ENCODE results near the gene ARG1. TPM values are rescaled to one million over a fixed set of nuclear protein-coding genes. Genes with fewer than 3 reads are reported as not detected.
"Not testable (repeated sequence)": the region's sequence is repeated elsewhere in the genome, so short reads cannot be mapped to it uniquely, and the experiment has no call there.

ARG1 gene
- polyA plus RNA-seq, 1 donor from 2014 or later, result not detected

DNA sequence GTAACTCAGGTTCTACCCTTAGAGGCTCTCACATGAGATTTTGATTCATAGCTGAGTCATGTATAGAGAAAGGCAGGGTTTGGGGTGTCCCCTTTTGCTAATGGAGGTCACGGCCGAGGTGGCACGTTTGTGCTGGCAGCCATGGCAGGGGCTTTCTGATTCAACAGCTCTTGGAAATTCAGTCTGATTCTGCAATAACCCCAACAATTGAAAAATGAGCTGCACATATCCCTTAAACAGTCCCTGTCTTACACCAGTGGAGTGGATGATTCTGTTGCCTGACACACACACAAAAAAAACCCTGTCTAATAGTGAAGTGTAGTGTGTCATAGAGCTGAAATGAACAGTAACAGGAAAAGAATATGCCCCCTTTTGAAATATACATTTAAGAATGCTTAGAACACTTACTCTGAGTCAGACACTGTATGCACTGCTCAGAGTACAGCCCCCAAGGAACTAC lies 40.4 kb upstream of the ARG1 start:
- no peak overlapping the region for H2AFZ ChIP-seq (ENCODE audit: low read depth, low read length)
- H3K4me3 ChIP-seq (ENCODE audit: low read length), result no peak overlapping the region
- no peaks in the 10 kb centered on the region for H3K9me2 ChIP-seq (ENCODE audit: insufficient read depth, low read length)
- H3F3A ChIP-seq (ENCODE audit: insufficient read depth, low read length, poor library complexity, severe bottlenecking), result no peaks in the 10 kb centered on the region
- H4K20me1 ChIP-seq (ENCODE audit: insufficient read depth), result no peaks in the 10 kb centered on the region
- no peaks in the 10 kb centered on the region for H3K9me3 ChIP-seq (ENCODE audit: low read length)
- H3K79me2 ChIP-seq (replicated peaks; ENCODE audit: insufficient read depth, low read length), result no peaks in the 10 kb centered on the region
- H3K27ac ChIP-seq (ENCODE audit: low read length), result no peak overlapping the region
- TF ChIP-seq MXI1 (conservative IDR thresholded peaks at IDR 0.05; ENCODE audit: poor library complexity, severe bottlenecking) (no peak), RAD21 (conservative IDR thresholded peaks at IDR 0.05) (no peak), TAF1 (IDR thresholded peaks at IDR 0.05; ENCODE audit: low read depth) (no peak), EZH2 (IDR thresholded peaks at IDR 0.05; ENCODE audit: borderline replicate concordance, insufficient read depth, low read length, poor library complexity, severe bottlenecking) (no peak), POLR2AphosphoS5 (IDR thresholded peaks at IDR 0.05) (no peak), EP300 (conservative IDR thresholded peaks at IDR 0.05; ENCODE audit: poor library complexity, severe bottlenecking) (no peak), SMC3 (conservative IDR thresholded peaks at IDR 0.05; ENCODE audit: poor library complexity) (no peak)
- TF ChIP-seq, protein P1, sequence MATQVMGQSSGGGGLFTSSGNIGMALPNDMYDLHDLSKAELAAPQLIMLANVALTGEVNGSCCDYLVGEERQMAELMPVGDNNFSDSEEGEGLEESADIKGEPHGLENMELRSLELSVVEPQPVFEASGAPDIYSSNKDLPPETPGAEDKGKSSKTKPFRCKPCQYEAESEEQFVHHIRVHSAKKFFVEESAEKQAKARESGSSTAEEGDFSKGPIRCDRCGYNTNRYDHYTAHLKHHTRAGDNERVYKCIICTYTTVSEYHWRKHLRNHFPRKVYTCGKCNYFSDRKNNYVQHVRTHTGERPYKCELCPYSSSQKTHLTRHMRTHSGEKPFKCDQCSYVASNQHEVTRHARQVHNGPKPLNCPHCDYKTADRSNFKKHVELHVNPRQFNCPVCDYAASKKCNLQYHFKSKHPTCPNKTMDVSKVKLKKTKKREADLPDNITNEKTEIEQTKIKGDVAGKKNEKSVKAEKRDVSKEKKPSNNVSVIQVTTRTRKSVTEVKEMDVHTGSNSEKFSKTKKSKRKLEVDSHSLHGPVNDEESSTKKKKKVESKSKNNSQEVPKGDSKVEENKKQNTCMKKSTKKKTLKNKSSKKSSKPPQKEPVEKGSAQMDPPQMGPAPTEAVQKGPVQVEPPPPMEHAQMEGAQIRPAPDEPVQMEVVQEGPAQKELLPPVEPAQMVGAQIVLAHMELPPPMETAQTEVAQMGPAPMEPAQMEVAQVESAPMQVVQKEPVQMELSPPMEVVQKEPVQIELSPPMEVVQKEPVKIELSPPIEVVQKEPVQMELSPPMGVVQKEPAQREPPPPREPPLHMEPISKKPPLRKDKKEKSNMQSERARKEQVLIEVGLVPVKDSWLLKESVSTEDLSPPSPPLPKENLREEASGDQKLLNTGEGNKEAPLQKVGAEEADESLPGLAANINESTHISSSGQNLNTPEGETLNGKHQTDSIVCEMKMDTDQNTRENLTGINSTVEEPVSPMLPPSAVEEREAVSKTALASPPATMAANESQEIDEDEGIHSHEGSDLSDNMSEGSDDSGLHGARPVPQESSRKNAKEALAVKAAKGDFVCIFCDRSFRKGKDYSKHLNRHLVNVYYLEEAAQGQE (IDR thresholded peaks at IDR 0.05; ENCODE audit: borderline replicate concordance), result no peak
- TF ChIP-seq, protein P2, sequence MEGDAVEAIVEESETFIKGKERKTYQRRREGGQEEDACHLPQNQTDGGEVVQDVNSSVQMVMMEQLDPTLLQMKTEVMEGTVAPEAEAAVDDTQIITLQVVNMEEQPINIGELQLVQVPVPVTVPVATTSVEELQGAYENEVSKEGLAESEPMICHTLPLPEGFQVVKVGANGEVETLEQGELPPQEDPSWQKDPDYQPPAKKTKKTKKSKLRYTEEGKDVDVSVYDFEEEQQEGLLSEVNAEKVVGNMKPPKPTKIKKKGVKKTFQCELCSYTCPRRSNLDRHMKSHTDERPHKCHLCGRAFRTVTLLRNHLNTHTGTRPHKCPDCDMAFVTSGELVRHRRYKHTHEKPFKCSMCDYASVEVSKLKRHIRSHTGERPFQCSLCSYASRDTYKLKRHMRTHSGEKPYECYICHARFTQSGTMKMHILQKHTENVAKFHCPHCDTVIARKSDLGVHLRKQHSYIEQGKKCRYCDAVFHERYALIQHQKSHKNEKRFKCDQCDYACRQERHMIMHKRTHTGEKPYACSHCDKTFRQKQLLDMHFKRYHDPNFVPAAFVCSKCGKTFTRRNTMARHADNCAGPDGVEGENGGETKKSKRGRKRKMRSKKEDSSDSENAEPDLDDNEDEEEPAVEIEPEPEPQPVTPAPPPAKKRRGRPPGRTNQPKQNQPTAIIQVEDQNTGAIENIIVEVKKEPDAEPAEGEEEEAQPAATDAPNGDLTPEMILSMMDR (IDR thresholded peaks at IDR 0.05; ENCODE audit: poor library complexity, severe bottlenecking), result no peak
- no peak overlapping the region for H3K4me2 ChIP-seq (ENCODE audit: low read length)
- H3K36me3 ChIP-seq (ENCODE audit: insufficient read depth, low read length), result no peaks in the 10 kb centered on the region
- no peaks in the 10 kb centered on the region for H3K27me3 ChIP-seq (ENCODE audit: insufficient read depth, low read depth, low read length)
- H3K9ac ChIP-seq (ENCODE audit: low read length), result no peak overlapping the region

DNA sequence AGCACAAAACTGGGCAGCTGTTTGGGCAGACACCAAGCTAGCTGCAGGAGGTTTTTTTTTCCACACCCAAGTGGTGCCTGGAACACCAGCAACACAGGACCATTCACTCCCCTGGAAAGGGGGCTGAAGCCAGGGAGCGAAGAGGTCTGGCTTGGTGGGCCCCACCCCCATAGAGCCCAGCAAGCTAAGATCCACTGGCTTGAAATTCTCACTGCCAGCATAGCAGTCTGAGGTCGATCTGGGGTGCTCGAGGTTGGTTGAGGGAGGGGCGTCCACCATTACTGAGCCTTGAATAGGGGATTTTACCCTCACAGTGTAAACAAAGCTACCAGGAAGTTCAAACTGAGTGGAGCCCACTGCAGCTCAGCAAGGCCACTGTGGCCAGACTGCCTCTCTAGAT lies 34.4 kb upstream of the ARG1 start:
- not testable (repeated sequence) for H2AFZ ChIP-seq (ENCODE audit: low read depth, low read length)

DNA sequence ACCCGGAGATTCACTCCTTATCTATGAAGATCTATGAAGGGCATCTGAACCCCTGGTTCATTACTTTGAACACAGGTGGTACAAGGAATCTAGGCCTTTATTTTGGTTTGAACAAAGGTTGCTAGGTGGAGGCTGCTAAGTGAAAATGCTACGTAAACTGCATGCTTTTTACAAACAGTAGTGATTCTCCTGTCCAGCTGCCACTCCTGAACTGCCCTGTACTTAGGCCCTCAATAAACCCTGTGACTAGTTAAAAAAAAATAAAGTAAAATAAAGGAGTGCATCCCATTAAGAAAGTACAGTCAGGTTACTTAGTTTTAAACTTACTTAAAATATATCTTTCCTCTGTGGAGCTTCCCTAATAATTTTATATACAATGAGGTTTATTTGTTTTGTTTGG lies 27.7 kb upstream of the ARG1 start:
- no peak overlapping the region for H2AFZ ChIP-seq (ENCODE audit: low read depth, low read length)
- no peaks in the 10 kb centered on the region for H3K9me3 ChIP-seq (ENCODE audit: low read length)
- H4K20me1 ChIP-seq (ENCODE audit: insufficient read depth), result no peaks in the 10 kb centered on the region
- no peaks in the 10 kb centered on the region for H3K27me3 ChIP-seq (ENCODE audit: insufficient read depth, low read depth, low read length)
- no peaks in the 10 kb centered on the region for H3K79me2 ChIP-seq (replicated peaks; ENCODE audit: insufficient read depth, low read length)
- H3K36me3 ChIP-seq (ENCODE audit: insufficient read depth, low read length), result no peaks in the 10 kb centered on the region
- H3K27ac ChIP-seq (ENCODE audit: low read length), result no peak overlapping the region
- no peaks in the 10 kb centered on the region for H3K9me2 ChIP-seq (ENCODE audit: insufficient read depth, low read length)
- no peak overlapping the region for H3K4me3 ChIP-seq (ENCODE audit: low read length)
- no peak overlapping the region for H3K9ac ChIP-seq (ENCODE audit: low read length)
- no peaks in the 10 kb centered on the region for H3F3A ChIP-seq (ENCODE audit: insufficient read depth, low read length, poor library complexity, severe bottlenecking)
- no peak for TF ChIP-seq EZH2 (IDR thresholded peaks at IDR 0.05; ENCODE audit: borderline replicate concordance, insufficient read depth, low read length, poor library complexity, severe bottlenecking)
- TF ChIP-seq, protein P2 (IDR thresholded peaks at IDR 0.05; ENCODE audit: poor library complexity, severe bottlenecking), result no peak
- TF ChIP-seq, protein P1 (IDR thresholded peaks at IDR 0.05; ENCODE audit: borderline replicate concordance), result no peak
- no peak for TF ChIP-seq TAF1 (IDR thresholded peaks at IDR 0.05; ENCODE audit: low read depth)
- no peak for TF ChIP-seq EP300 (conservative IDR thresholded peaks at IDR 0.05; ENCODE audit: poor library complexity, severe bottlenecking)
- TF ChIP-seq MXI1 (conservative IDR thresholded peaks at IDR 0.05; ENCODE audit: poor library complexity, severe bottlenecking), result no peak
- TF ChIP-seq SMC3 (conservative IDR thresholded peaks at IDR 0.05; ENCODE audit: poor library complexity), result no peak
- no peak for TF ChIP-seq RAD21 (conservative IDR thresholded peaks at IDR 0.05)
- no peak for TF ChIP-seq POLR2AphosphoS5 (IDR thresholded peaks at IDR 0.05)
- H3K4me2 ChIP-seq (ENCODE audit: low read length), result no peak overlapping the region

More for the DNA sequence above, 34.4 kb upstream of the ARG1 start:
- not testable (repeated sequence) for H3K4me2 ChIP-seq (ENCODE audit: low read length); H3K9me2 ChIP-seq (ENCODE audit: insufficient read depth, low read length); H3F3A ChIP-seq (ENCODE audit: insufficient read depth, low read length, poor library complexity, severe bottlenecking); H3K36me3 ChIP-seq (ENCODE audit: insufficient read depth, low read length); H3K27ac ChIP-seq (ENCODE audit: low read length); H3K27me3 ChIP-seq (ENCODE audit: insufficient read depth, low read depth, low read length); H3K9me3 ChIP-seq (ENCODE audit: low read length); H3K4me3 ChIP-seq (ENCODE audit: low read length); H4K20me1 ChIP-seq (ENCODE audit: insufficient read depth); H3K9ac ChIP-seq (ENCODE audit: low read length); H3K79me2 ChIP-seq (replicated peaks; ENCODE audit: insufficient read depth, low read length)
